ENCODE results near the gene FBLN2. TPM values are rescaled to one million over a fixed set of nuclear protein-coding genes. Genes with fewer than 3 reads are reported as not detected.

Gene FBLN2
- total and polyA plus RNA-seq, 10 of the 15 experiments (the other 5 are each of a cell fraction or from before 2014, with no cell fraction given): 0.03 to 0.41 (median 0.12) TPM; not detected in 2

GRCh38 chr3:13564751-13565560 is 16.0 kb downstream of the FBLN2 start (continued):
- no peak for TF ChIP-seq USF1 (IDR thresholded peaks at IDR 0.05; ENCODE audit: borderline replicate concordance, extremely low read length, insufficient read depth, low read depth, low read length)
- TF ChIP-seq IKZF2 (IDR thresholded peaks at IDR 0.05): no peak
- TF ChIP-seq BCLAF1 (IDR thresholded peaks at IDR 0.05): no peak
- no peak for TF ChIP-seq KDM1A (IDR thresholded peaks at IDR 0.05; ENCODE audit: borderline replicate concordance)
- no peak for TF ChIP-seq ZNF384 (IDR thresholded peaks at IDR 0.05; ENCODE audit: borderline replicate concordance, low read depth, low read length)
- no peak for TF ChIP-seq MEF2B (IDR thresholded peaks at IDR 0.05; ENCODE audit: partially characterized antibody, poor library complexity, severe bottlenecking)
- TF ChIP-seq TAF1 (IDR thresholded peaks at IDR 0.05; ENCODE audit: borderline replicate concordance, low read depth, low read length): no peak
- TF ChIP-seq NR2C2 (IDR thresholded peaks at IDR 0.05; ENCODE audit: borderline replicate concordance, control insufficient read depth, insufficient read length, low read depth): no peak
- no peak for TF ChIP-seq ZNF207 (IDR thresholded peaks at IDR 0.05; ENCODE audit: borderline replicate concordance)
- no peak for TF ChIP-seq JUND (IDR thresholded peaks at IDR 0.05; ENCODE audit: low read depth, low read length)
- no peak for TF ChIP-seq MEF2A (IDR thresholded peaks at IDR 0.05; ENCODE audit: insufficient read depth, low read depth, low read length)

All from GM12878 (cell line).